ENCODE data around the gene TMEM203.

TMEM203 gene

GRCh38 chr9:137205126-137206069, at the start of gene TMEM203, which contains the start of gene NDOR1:
TMEM203 (minus strand) TSS chr9:137205648; CDS start chr9:137205414, 234 bp downstream.
NDOR1 (plus strand) TSS chr9:137205700; CDS start chr9:137205778, 78 bp downstream.
- no peak for TF ChIP-seq CTCF (IDR thresholded peaks at IDR 0.05; ENCODE audit: control insufficient read depth, extremely low read depth, insufficient read depth)
- no peak for DNase-seq (ENCODE audit: low read depth)
- H3K4me3 ChIP-seq (ENCODE audit: low read depth, low read length), result peak within 1 kb of the TSS; percentile 85

GRCh38 chr9:137254624-137255447, 49.4 kb upstream of the TMEM203 start, which contains the start of gene NELFB:
NELFB (plus strand) TSS chr9:137255327.
- no peak for TF ChIP-seq CTCF (IDR thresholded peaks at IDR 0.05; ENCODE audit: control insufficient read depth, extremely low read depth, insufficient read depth)
- peak within 1 kb of the TSS; percentile 98 for H3K4me3 ChIP-seq (ENCODE audit: low read depth, low read length)
- peak; percentile 27 for DNase-seq (ENCODE audit: low read depth)

- no peak for DNase-seq (ENCODE audit: low read depth)
- H3K4me3 ChIP-seq (ENCODE audit: low read depth, low read length), result peak overlapping the region; percentile 98
- no peak for TF ChIP-seq CTCF (IDR thresholded peaks at IDR 0.05; ENCODE audit: control insufficient read depth, extremely low read depth, insufficient read depth)
Observed at GRCh38 chr9:137253717-137254623, 48.5 kb upstream of the TMEM203 start.

- TF ChIP-seq CTCF (IDR thresholded peaks at IDR 0.05; ENCODE audit: control insufficient read depth, extremely low read depth, insufficient read depth), result no peak
- DNase-seq (ENCODE audit: low read depth), result no peak
- H3K4me3 ChIP-seq (ENCODE audit: low read depth, low read length), result no peak overlapping the region
Observed at GRCh38 chr9:137252555-137253506, 47.4 kb upstream of the TMEM203 start.

- no peak for TF ChIP-seq CTCF (IDR thresholded peaks at IDR 0.05; ENCODE audit: control insufficient read depth, extremely low read depth, insufficient read depth)
- no peak for DNase-seq (ENCODE audit: low read depth)
- no peak overlapping the region for H3K4me3 ChIP-seq (ENCODE audit: low read depth, low read length)
Observed at GRCh38 chr9:137251490-137252268, 46.2 kb upstream of the TMEM203 start.

All from LNCaP clone FGC (cell line).